Activated CD8-positive, alpha-beta memory T cell treated with anti-CD3 and anti-CD28 coated beads for 48 hours (primary cell): ENCODE results near the gene CMYA5.
"Not testable (repeated sequence)": the region's sequence is repeated elsewhere in the genome, so short reads cannot be mapped to it uniquely, and the experiment has no call there.

Source experiments
- DNase-seq, 3 experiments: peaks; one replicate each; pipeline ENCODE4 v3.0.0-alpha.2; 2020; ENCODE audit warnings: low read depth in 2 of 3, low spot score in 2 of 3

Gene CMYA5

GRCh38 chr5:79702606-79703380 lies 13.2 kb downstream of the CMYA5 start:
- DNase-seq, result no peak

GRCh38 chr5:79703381-79703645 lies 13.7 kb downstream of the CMYA5 start:
- DNase-seq, result no peak

- DNase-seq, result no peak
These were observed 14.9 kb downstream of the CMYA5 start for GRCh38 chr5:79704553-79704952.

- DNase-seq, result no peak
These were observed 16.0 kb downstream of the CMYA5 start for GRCh38 chr5:79705632-79706031.

- not testable (repeated sequence) for DNase-seq
These were observed 16.7 kb downstream of the CMYA5 start for GRCh38 chr5:79706317-79706716.

GRCh38 chr5:79707535-79707934 lies 17.9 kb downstream of the CMYA5 start:
- no peak for DNase-seq

- DNase-seq, result no peak
These were observed 23.1 kb downstream of the CMYA5 start for GRCh38 chr5:79712741-79713140.

GRCh38 chr5:79713727-79714126 lies 24.1 kb downstream of the CMYA5 start:
- no peak for DNase-seq

GRCh38 chr5:79716839-79717238 lies 27.2 kb downstream of the CMYA5 start:
- no peak for DNase-seq

GRCh38 chr5:79720096-79720495 lies 30.5 kb downstream of the CMYA5 start:
- DNase-seq, result no peak

GRCh38 chr5:79727451-79728355 lies 38.1 kb downstream of the CMYA5 start:
- no peak for DNase-seq

- DNase-seq, result no peak
These were observed 38.8 kb downstream of the CMYA5 start for GRCh38 chr5:79728396-79728795.

- no peak for DNase-seq
These were observed 40.0 kb downstream of the CMYA5 start for GRCh38 chr5:79729679-79730078.

GRCh38 chr5:79730564-79730963 lies 40.9 kb downstream of the CMYA5 start:
- no peak for DNase-seq

GRCh38 chr5:79731775-79732174 lies 42.1 kb downstream of the CMYA5 start:
- no peak for DNase-seq

GRCh38 chr5:79736528-79737514 lies 47.2 kb downstream of the CMYA5 start:
- no peak for DNase-seq

- no peak for DNase-seq
These were observed 48.7 kb downstream of the CMYA5 start for GRCh38 chr5:79738349-79738748.

GRCh38 chr5:79742549-79743136 lies 53.0 kb downstream of the CMYA5 start:
- no peak for DNase-seq

GRCh38 chr5:79743846-79744605 lies 54.4 kb downstream of the CMYA5 start:
- no peak for DNase-seq

GRCh38 chr5:79745255-79745654 lies 55.6 kb downstream of the CMYA5 start:
- DNase-seq, result no peak
